PFSK-1 (cell line): Measurements from ENCODE around the gene TMEM203.

Experiments used
- FOXP2 ChIP-seq: optimal IDR thresholded peaks from 2 replicates; pipeline ENCODE3; 2011; ENCODE audit warnings: borderline replicate concordance, control low read depth, inconsistent platforms; ENCODE audit not compliant: insufficient read depth; ENCODE audit errors: extremely low read length, extremely low read depth
- POLR2AphosphoS5 ChIP-seq: IDR thresholded peaks from 2 replicates; pipeline ENCODE4 v1.6.1; 2012; ENCODE audit warnings: low read depth, mild to moderate bottlenecking, control low read depth, low read length, moderate library complexity
- REST ChIP-seq, 2 experiments: IDR thresholded peaks; 2 replicates each; pipeline versions ENCODE4 v1.6.1 to v1.8.0; 2011 to 2012; ENCODE audit warnings: low read depth in 2 of 2, low read length in 2 of 2, control low read depth in 1 of 2, inconsistent platforms in 1 of 2, mild to moderate bottlenecking in 1 of 2, moderate library complexity in 1 of 2; ENCODE audit not compliant: insufficient read depth in 1 of 2
- SIN3A ChIP-seq: IDR thresholded peaks from 2 replicates; pipeline ENCODE4 v1.6.1; 2012; ENCODE audit warnings: mild to moderate bottlenecking, low read length, moderate library complexity, borderline replicate concordance; ENCODE audit not compliant: insufficient read depth
- TAF1 ChIP-seq: IDR thresholded peaks from 2 replicates; pipeline ENCODE4 v1.6.1; 2012; ENCODE audit warnings: low read length, control low read depth, borderline replicate concordance; ENCODE audit not compliant: insufficient read depth

TMEM203 gene

DNA sequence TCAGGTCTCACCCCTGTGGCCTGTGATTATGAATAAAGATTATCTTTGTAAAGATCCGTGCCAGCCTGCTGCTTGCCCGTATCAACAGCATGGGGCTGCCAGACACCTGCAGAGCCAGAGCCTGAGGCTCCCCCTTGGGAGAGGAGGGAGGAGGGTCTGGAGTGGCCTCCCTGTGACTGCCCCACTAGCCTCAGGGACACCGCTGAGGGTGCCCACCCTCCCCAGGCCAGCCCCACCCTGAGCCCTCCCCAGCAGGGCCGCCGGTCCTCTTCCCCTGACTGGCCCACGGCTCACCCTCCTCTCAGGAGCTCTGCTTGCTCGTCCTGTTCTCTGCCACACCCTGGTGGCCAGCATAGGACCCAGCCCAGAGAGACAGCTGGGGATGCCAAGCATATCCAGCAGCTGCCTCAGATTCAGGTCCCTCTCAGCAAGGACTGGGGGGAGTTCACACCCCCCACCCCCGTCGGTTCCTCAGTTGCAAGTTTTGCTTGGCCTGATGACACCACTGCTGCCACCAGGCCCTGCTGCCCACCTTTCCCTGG, 15.1 kb downstream of the TMEM203 start:
- no peak for TF ChIP-seq REST (IDR thresholded peaks at IDR 0.05; ENCODE audit: insufficient read depth in 1 of 2, low read depth in 2 of 2, low read length in 2 of 2)
- no peak for TF ChIP-seq POLR2AphosphoS5
- no peak for TF ChIP-seq SIN3A
- TF ChIP-seq FOXP2 = no peak
- no peak for TF ChIP-seq TAF1

- no peak for TF ChIP-seq FOXP2
- TF ChIP-seq POLR2AphosphoS5 = no peak
- no peak for TF ChIP-seq SIN3A
- no peak for TF ChIP-seq REST (IDR thresholded peaks at IDR 0.05; ENCODE audit: insufficient read depth in 1 of 2, low read depth in 2 of 2, low read length in 2 of 2)
- TF ChIP-seq TAF1 = no peak
Measured at GRCh38 chr9:137189297-137190295, 15.9 kb downstream of the TMEM203 start.

DNA sequence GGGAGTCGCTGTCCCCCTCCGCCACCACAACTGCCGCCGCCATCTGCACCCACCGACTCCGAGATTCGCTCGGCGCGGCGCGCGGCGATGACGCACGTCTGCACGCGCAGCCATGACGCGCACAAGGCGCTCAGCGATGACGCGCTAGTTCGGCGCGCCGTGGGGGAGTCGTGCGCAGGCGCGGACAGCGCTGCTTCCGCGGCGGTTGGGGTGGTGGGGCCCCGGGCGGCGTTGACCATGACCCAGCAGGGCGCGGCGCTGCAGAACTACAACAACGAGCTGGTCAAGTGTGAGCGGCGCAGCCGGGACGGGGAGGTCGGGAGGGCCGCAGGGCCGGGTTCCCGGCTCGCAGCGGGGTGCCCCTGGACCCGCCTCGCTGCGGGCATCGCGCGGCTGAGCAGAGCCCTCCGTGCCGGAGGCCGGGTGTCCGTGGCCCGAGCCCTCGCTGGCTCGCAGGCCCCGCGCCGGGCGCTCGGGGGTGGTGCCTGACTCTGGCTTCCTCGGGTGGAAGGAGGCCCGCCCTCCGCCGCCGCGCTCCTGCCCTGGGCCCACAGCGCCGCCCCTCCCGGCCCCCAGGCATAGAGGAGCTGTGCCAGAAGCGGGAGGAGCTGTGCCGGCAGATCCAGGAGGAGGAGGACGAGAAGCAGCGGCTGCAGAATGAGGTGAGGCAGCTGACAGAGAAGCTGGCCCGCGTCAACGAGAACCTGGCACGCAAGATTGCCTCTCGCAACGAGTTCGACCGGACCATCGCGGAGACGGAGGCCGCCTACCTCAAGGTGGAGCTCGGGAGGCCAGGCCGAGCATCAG, 16.8 kb downstream of the TMEM203 start, which contains the start of the genes ANAPC2 and SSNA1:
TSS of gene ANAPC2 (minus strand) at position 71 of the 807 bp plus-strand sequence. CDS start at position 43, 28 bp downstream.
TSS of gene SSNA1 (plus strand) at position 187 of the 807 bp plus-strand sequence. CDS start at position 238, 51 bp downstream.
- peak; percentile 82 for TF ChIP-seq POLR2AphosphoS5
- peak; percentile 26; the same call in 1 of the 2 replicates for TF ChIP-seq TAF1
- no peak; the same call in 1 of the 2 replicates for TF ChIP-seq SIN3A
- peak in 1 of 2 experiments; percentile 51; a peak in 1 of 4 replicates for TF ChIP-seq REST (IDR thresholded peaks at IDR 0.05; ENCODE audit: insufficient read depth in 1 of 2, low read depth in 2 of 2, low read length in 2 of 2)
- TF ChIP-seq FOXP2 = no peak

DNA sequence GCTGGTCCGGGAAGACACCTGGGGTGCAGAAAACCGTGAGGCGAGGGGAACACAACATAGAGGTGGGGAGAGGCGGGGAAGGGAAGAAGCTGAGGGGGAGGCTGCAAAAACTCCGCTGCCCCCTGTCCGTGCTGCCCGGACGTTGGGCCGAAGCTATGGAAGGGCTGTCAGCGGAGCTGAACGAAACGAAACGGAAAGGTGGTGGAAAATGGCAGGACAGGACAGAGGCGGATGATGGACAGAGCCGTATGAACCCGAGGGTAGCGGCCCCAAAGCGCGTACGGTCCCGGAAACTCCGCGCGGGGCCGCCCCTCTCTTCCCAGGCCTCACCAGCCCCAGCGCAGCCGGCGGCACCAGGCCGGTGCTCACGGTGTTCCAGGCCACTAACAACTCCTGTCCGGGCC, 17.4 kb downstream of the TMEM203 start:
- TF ChIP-seq TAF1 = no peak

GRCh38 chr9:137187386-137187785, 18.1 kb downstream of the TMEM203 start:
- TF ChIP-seq TAF1 (no peak), POLR2AphosphoS5 (no peak), SIN3A (no peak), FOXP2 (no peak), REST (IDR thresholded peaks at IDR 0.05; ENCODE audit: insufficient read depth in 1 of 2, low read depth in 2 of 2, low read length in 2 of 2) (no peak)
